GM21619 (cell line): ENCODE results near the gene PARVA.

ENCODE experiments used
- ATAC-seq: cut with Tn5 transposase; IDR thresholded peaks from one replicate; pipeline ENCODE4 v1.9.1; 2021; ENCODE audit not compliant: unreplicated experiment

The PARVA gene

DNA sequence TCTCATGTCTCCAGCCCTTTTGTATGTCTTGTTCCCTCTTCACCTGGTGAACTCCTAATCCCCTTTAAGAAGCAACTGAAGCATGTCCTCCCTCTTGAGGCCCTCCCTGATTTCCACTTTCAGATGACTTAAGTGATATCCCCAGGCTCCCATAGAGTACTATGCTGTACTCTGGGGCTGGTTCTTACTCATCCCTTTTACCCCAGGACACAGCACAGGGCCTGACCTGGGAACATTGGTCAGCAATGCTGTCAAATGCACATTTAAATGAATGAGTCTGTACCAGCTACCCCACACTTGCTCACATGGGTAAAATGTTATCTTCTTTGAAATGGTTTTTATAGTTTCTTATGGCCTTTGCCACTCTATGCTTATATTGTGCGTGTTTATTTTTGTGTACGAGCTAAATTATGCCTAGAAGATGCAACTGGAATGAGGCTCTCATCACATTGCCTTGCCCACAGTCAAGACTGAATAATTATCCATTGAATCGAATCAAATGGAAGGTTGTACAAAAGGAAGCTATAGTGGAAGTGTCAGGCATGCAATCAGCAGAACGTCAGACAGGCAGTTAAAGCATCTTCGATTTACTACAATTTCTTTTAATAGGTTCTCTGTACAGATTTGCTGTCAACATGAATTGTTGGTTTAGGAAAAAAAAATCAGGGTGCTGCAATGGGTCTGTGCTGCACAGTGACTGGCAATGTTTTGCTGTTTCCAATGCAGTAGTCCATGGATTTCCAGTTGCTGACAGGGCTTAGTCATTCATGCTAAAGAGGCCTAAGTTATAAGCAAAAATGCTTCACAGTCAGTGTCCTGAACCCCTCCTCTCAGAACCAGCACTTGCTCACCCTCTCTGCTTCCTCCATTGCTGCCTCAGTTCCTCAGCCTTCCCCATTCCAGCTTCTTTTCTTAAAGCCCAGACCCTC, 79.5 kb downstream of the PARVA start:
- no peak for ATAC-seq

DNA sequence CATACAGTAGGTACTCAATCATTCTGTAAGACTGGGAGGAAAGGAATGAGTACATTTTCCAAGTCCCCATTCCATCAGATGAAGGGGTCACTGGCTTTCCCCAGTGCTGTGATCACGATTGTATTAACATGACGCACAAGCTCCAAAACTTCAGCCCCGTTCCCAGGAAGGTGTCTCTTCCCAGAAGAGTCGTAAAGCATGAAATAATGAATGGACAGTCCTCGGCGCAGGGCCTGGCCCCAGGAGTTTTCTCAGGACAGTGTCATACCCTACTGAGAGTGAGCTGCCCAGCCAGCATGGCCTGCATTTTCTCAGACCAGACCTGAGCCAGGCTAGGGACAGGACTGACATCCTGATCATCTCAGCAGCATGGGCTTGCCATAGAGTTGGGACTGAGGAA, 80.7 kb downstream of the PARVA start:
- ATAC-seq = no peak

DNA sequence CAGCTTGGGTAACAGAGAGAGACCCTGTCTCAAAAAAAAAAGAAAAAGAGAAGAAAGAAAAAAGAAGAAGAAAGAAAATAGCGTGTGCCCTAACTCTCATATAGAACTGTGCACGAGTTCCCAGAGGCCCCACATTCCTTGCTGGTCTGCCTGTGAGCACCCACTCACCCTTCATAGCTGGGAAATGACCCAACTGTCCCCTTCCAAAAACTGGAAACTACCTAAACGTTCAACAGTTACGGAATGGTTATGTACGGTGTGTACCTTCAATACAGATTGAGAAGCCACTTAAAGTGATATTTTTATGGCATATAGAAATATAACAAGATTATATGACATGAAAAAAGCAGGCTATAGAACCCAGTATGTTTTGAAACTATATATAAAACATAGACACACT, 82.0 kb downstream of the PARVA start:
- ATAC-seq = no peak

DNA sequence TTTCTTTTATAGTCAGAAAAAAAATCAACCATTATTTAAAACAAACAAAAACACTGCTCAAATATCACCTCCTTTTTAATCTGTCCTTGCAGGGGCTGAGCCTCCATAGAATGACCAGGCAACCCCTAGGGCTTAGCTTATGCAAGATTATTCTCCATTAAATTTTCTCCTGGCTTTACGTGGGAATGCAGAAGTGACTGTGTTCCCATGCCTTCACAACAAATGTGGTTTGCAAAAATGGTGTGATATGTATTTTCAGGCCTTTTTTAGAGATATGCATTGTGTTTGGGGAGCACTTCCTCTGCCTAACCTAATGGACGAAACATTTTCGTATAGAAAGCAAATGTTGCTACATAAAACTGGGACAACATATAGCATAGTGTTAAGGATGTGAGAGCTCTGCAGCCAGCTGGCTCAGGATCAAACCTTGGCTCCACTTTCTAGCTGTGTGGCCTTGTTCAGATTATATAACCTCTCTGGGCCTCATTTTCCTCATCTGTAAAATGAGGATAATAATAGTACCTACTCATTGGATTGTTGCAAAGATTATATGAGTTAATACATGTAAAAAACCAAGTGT, 82.6 kb downstream of the PARVA start:
- ATAC-seq = no peak

GRCh38 chr11:12460466-12460865, 83.1 kb downstream of the PARVA start:
- ATAC-seq = no peak

DNA sequence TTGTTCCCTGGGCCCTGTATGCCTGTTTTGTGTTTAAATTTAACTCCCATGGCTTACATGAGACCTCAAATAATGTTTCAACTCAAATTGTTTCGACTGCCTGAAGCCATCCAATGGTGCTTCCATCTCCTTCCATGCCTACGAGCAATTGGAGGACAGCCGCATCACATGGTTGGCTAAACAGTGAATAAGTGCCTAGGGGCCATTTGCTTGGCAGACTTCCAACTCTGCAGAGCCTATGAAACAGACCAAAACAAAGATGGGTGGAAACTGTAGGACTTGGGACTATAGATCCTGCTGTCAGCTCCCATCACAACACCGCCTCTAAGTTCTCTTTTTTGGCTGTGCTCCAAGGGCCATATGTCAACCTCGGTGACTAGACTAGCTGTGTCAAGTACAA, 84.1 kb downstream of the PARVA start:
- no peak for ATAC-seq

DNA sequence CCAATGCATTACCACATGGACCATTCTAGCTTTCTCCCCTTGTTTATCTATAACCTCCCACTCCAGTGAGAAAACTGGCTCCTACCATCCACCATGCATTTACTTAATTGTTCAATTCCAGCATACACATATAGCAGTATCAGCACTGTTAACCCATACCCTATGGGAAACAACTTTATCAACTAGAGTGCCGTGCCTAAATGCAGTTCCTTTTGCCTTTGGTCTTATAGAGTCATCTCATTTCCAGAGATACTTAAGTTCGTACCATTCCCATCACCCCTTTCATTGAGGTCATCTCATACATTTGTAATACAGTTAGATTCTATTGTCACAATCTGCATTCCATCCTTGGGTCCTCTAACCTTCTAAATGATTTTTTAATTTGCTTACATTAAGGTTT, 86.9 kb downstream of the PARVA start:
- ATAC-seq = no peak

GRCh38 chr11:12465332-12465731, 88.0 kb downstream of the PARVA start:
- ATAC-seq = no peak

DNA sequence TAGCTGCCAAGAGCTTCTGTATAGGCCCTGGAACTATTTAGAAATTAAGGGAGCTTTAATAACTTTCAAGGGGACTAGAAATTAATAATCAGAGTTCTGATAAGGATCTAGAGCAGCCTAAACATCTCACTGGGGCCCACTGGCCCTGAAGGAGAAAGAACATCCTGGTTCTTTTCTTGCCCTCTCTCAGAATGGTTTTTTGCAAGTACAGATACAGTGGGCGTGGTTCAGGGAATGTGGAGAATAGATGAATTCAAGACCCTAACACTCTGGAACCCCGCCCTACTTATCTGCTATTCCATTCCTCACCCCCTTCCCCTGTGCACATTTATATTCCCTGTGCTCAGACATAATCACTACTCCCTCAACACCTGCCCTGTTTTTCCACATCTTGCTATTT, 90.2 kb downstream of the PARVA start:
- no peak for ATAC-seq

- no peak for ATAC-seq
Observed at GRCh38 chr11:12469451-12469850, 92.1 kb downstream of the PARVA start.

DNA sequence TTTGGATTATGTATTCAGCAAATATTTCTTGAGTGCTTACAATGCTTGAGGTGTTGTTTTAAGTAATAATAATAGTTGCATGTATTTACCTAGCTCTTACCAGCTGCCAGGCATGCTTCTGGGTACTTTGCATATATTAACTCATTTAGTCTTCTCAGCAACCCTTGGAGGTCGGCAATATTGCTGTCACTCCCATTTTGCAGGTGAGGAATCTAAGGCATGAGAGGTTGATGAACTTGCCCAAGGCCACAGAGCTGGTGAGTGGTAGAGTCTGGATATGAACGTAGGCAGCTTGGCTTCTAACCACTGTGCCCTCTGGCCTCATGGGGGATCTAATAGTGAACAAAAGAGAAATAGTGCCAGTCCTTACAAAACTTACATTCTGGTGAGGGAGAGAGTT, 92.9 kb downstream of the PARVA start:
- no peak for ATAC-seq

- no peak for ATAC-seq
Observed at GRCh38 chr11:12472401-12473005, 95.1 kb downstream of the PARVA start.

DNA sequence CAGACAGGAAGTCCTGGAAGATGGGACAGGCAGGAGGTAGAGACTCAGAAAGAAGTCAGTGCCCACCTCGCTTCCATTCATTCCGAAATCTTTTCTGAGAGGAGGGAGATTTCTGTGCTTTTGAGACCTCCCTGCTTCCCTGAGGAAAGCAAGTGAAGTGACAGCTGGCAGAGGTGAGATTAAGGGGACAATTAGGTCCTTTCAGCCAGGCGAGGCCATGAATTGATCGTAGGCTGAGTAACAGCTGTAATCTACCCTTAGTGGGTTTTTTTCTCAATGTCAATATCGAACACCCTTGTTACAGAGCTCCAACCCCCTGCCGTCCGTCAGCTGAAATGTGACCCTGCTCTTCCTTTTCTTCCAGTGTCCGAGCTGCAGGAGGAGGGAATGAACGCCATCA, 96.0 kb downstream of the PARVA start:
- no peak for ATAC-seq

DNA sequence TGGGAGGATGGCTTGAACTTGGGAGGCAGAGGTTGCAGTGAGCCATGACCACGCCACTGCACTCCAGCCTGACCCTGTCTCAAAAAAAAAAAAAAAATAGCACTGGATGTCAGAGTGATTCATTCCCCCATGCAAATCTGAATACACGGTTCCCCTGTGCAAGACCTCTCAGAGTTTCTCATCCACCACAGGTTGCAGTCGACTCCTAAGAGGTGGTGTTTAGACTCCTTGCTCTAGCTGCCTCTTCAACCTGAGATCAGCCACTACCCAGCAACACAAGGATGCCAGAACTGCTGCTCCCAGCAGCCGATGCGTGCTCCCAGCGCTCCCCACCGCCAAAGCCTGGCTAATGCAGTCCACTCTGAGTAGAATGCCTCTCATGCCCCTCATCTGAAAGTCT, 97.5 kb downstream of the PARVA start:
- ATAC-seq = no peak

- ATAC-seq = no peak
Observed at GRCh38 chr11:12478743-12479142, 101.4 kb downstream of the PARVA start.

- ATAC-seq = no peak
Observed at GRCh38 chr11:12480401-12480800, 103.0 kb downstream of the PARVA start.

- no peak for ATAC-seq
Observed at GRCh38 chr11:12482839-12483238, 105.5 kb downstream of the PARVA start.

DNA sequence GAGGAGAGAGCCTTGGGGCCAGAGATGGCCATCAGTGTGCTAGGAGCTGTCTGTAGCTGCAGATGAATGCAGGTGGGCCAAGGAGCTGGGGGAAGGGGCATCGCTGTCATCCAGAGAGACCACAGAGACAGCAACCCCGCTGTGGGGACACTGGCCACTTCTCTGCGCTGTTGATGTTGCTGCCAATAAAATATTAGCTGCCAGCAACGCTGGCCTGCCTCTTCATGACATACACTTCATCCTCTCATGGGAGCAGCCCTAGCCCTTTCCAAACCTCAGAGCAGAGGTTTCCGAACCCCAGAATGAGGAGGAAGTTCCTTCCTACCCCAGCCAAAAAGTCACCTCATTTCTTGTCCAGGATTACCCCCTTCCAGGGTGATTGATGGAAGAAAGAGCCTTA, 106.2 kb downstream of the PARVA start:
- ATAC-seq = no peak

GRCh38 chr11:12485328-12485727, 108.0 kb downstream of the PARVA start:
- ATAC-seq = no peak

- no peak for ATAC-seq
Observed at GRCh38 chr11:12489246-12489772, 111.9 kb downstream of the PARVA start.

GRCh38 chr11:12494699-12495098, 117.3 kb downstream of the PARVA start:
- no peak for ATAC-seq
